HUES48 (cell line): ENCODE data around the gene COA5.

Experiments used
- H3K27ac ChIP-seq: one replicate; pipeline ENCODE4 v1.7.0; 2013; ENCODE audit warnings: low read depth, low read length, inconsistent platforms
- H3K27me3 ChIP-seq: 2 replicates; pipeline ENCODE4 v1.6.1; 2013; ENCODE audit warnings: mild to moderate bottlenecking, low read length; ENCODE audit not compliant: control insufficient read depth, insufficient read depth
- H3K36me3 ChIP-seq: 2 replicates; pipeline ENCODE4 v1.6.1; 2013; ENCODE audit warnings: low read length; ENCODE audit not compliant: control insufficient read depth, insufficient read depth
- H3K4me1 ChIP-seq: 2 replicates; pipeline ENCODE4 v1.6.1; 2013; ENCODE audit warnings: mild to moderate bottlenecking, low read length; ENCODE audit not compliant: control insufficient read depth, insufficient read depth
- H3K4me3 ChIP-seq: 2 replicates; pipeline ENCODE4 v1.5.1; 2013; ENCODE audit warnings: mild to moderate bottlenecking, low read depth, low read length
- H3K9ac ChIP-seq: 2 replicates; pipeline ENCODE4 v1.6.1; 2013; ENCODE audit warnings: mild to moderate bottlenecking, low read depth, low read length, moderate library complexity
- H3K9me3 ChIP-seq: 2 replicates; pipeline ENCODE4 v1.6.1; 2013; ENCODE audit warnings: low read length; ENCODE audit not compliant: control insufficient read depth, insufficient read depth

The COA5 gene

DNA sequence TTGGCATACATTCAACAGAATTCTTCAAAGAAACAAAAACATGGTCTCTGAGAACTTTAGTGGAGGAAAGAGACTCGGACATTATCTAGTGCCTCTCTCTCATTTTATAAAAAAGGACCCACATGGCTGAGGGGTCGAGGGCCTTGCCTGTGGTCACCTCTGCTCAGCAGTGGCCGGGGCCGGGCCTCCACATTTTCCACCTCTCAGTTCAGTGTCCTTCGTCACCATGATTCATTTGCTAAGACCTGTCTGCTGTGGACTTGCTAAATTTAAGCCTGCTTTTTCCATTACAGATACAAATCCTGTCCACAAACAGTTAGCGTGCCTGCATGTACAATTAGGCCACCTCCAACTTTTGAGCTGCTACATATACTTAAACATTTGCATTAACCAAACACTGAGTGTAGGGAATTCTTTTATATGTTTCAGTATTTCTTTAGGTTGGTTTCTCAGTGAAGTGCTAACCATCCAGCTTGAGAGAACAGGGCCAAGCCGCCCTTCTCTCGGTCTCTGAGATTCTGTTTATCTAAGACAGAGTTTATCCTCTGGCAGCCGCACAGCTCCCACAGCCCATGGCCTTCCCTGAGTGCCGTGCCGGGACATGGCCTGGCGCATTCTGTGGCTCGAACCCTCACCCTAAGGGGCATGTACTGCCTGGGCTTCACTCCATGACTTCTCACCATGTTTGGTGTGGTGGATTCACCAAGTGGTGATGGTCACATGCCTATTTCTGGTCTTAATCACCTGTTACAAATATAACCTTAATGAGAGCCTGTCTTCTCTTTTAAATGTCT, 46.2 kb downstream of the COA5 start:
- H3K9ac ChIP-seq = no peak overlapping the region
- H3K27ac ChIP-seq = no peak overlapping the region
- H3K27me3 ChIP-seq = no peaks in the 10 kb centered on the region
- H3K36me3 ChIP-seq = peaks cover 63% of the 10 kb centered on the region
- H3K9me3 ChIP-seq = no peaks in the 10 kb centered on the region
- no peaks in the 10 kb centered on the region for H3K4me1 ChIP-seq
- H3K4me3 ChIP-seq = no peak overlapping the region

DNA sequence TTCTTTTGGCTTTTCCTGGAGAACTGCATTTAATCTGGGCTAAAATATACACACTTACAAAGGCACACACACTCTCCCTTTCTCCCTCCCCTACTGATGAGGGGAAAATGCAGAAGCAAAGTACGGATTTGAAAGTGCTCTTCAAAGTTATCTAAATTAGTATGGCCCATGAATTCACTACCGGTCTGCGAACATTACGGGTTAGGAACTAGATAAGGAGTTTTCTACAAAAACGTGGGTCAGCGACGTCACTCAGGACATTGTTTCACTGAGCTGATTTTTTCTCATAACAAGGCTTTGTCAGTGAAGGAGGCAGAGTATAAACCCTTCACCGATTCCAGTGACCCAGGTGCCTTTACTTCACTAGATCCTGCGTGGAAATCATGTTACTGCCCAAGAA, 47.3 kb downstream of the COA5 start:
- Histone ChIP-seq H3K36me3 (peaks cover 61% of the 10 kb centered on the region), H3K4me1 (no peaks in the 10 kb centered on the region), H3K9ac (no peak overlapping the region), H3K27me3 (no peaks in the 10 kb centered on the region), H3K27ac (no peak overlapping the region), H3K4me3 (no peak overlapping the region), H3K9me3 (no peaks in the 10 kb centered on the region)

DNA sequence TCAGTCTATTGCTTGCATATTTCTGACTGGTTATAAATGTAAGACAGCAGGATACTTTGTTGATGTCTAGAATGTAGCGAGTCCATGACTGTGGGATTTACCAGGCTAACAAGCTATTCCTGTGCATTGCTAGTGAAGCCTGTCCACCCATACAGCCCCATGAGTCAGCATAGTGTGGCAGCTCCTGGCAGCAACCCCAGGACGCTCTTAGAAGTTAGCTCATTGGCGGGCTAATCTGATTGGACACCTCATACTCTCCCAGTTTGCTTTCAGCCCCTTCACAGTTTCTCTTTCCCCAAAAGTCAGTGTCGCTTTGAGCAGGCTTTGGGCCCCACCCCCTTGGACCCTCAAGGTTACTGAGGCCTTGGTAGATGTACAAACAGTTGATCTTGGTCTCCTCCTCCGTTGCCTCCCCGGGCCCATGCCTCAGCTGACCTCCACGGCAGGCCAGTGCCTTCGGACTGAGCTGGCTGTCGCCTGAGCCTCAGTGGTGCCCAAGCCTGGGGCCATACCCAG, 48.0 kb downstream of the COA5 start:
- no peaks in the 10 kb centered on the region for H3K27me3 ChIP-seq
- no peak overlapping the region for H3K9ac ChIP-seq
- no peak overlapping the region for H3K27ac ChIP-seq
- peaks cover 63% of the 10 kb centered on the region for H3K36me3 ChIP-seq
- no peaks in the 10 kb centered on the region for H3K9me3 ChIP-seq
- H3K4me3 ChIP-seq = no peak overlapping the region
- H3K4me1 ChIP-seq = no peaks in the 10 kb centered on the region

DNA sequence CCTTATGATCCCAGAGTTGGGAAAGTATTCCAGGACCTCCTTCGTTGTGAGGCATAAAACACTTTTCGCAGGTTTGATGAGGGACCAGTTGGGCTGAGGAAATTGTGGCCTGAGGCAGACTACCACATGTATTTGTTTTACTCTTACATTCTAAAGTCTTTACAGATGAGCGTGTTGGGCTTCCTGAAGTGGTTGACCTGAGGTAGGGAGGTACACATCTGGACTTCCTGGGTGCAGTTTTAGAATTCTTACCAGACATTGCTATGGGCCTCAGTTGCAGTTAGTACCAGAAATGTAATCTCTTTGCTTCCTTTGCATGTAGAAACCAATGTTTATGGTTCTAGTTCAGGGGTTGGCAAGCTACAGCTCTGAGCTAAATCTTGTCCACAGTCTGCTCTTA, 48.7 kb downstream of the COA5 start:
- no peak overlapping the region for H3K4me3 ChIP-seq
- no peaks in the 10 kb centered on the region for H3K9me3 ChIP-seq
- H3K27ac ChIP-seq = no peak overlapping the region
- H3K4me1 ChIP-seq = no peaks in the 10 kb centered on the region
- no peaks in the 10 kb centered on the region for H3K27me3 ChIP-seq
- H3K36me3 ChIP-seq = peaks cover 63% of the 10 kb centered on the region
- H3K9ac ChIP-seq = no peak overlapping the region

DNA sequence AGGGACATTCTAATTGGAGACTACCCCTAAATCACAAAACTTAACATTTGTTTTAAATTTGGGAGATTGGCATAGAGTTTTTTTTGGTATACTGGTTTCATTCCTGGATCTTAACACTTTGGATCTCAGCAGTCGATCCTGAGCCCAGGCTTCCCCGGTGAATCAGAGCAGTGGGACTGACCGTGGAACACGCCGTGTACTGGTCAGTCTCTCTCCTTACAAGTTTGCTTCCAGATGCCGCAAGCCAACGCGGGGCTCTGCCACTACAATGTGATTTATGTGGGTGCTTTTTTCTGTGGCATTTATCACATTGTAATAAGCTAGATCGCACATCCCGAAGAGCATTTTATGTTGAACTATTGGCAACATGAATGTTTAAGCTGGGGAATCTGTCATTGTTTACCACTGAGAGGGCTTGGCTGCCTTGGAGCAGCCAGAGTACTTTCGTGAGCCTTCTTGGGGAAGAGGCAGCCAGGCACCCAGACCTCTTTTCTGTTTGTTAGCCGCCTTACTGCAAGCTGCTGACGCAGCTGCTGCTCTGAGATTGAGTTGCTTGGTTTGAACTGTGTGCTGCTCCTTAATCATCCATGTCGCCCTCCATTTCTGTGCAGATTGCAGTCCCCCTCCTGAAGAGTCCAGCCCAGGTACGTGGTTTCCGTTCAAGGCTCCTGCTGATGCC, 49.3 kb downstream of the COA5 start:
- no peaks in the 10 kb centered on the region for H3K27me3 ChIP-seq
- H3K4me1 ChIP-seq = no peaks in the 10 kb centered on the region
- H3K9me3 ChIP-seq = no peaks in the 10 kb centered on the region
- H3K27ac ChIP-seq = no peak overlapping the region
- no peak overlapping the region for H3K4me3 ChIP-seq
- H3K36me3 ChIP-seq = peaks cover 63% of the 10 kb centered on the region
- H3K9ac ChIP-seq = no peak overlapping the region

DNA sequence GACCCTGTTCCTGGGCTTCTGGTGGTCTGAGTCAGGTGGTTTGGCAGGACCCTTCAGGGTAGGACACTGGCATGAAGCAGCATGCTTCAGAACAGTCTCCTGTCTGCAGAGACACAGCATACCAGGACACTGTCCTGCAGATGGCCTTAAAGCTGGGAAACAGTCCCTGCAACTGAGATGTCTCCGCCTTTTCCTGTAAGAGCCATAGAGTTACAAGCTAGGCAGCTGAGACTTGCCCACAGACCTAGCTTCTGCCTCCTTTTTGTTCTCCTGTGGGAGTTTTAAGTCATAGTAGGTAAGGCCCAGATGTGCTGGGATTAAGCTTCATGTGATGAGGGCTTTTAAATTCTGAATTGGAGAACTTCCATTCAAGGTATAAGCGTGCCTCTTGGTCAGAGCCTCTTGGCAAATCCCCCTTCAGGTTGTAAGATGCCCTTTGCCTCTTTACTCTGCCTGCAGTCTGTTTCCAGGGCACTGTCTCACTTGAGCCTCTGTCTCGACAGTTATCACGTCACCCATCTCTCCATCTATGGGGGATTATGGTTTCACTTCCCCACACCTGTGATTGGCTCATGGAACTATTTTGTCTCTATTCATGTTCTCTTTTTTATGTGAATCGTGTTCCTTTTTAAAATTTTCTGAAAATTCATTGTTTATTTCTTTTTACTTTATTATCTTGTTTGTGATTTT, 51.8 kb downstream of the COA5 start:
- peaks cover 71% of the 10 kb centered on the region for H3K36me3 ChIP-seq
- H3K27me3 ChIP-seq = no peaks in the 10 kb centered on the region
- no peaks in the 10 kb centered on the region for H3K9me3 ChIP-seq
- H3K4me3 ChIP-seq = no peak overlapping the region
- H3K9ac ChIP-seq = no peak overlapping the region; the same call in 1 of the 2 replicates
- H3K27ac ChIP-seq = no peak overlapping the region
- no peaks in the 10 kb centered on the region for H3K4me1 ChIP-seq

DNA sequence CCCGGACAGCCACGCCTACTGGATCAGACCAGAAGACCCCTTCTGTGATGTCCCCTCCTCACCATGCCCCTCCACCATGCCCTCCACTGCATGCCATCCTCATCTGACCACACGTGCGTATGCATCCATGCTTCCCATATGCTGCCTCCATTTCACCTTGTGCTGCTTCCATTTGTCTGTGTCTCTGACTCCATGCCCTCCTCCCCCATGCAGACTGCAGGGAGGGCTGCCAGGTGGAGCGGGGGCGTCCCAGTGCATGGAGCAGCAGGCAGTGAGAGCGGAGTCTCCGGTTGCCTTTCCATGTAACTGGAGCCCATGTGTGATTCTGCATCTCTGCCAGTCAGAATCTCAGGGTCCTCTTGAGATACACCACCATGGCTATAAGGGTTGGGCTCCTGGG, 52.6 kb downstream of the COA5 start:
- Histone ChIP-seq H3K4me1 (no peaks in the 10 kb centered on the region), H3K9ac (no peak overlapping the region), H3K27me3 (no peaks in the 10 kb centered on the region), H3K4me3 (no peak overlapping the region), H3K27ac (no peak overlapping the region), H3K9me3 (no peaks in the 10 kb centered on the region), H3K36me3 (peaks cover 71% of the 10 kb centered on the region)

DNA sequence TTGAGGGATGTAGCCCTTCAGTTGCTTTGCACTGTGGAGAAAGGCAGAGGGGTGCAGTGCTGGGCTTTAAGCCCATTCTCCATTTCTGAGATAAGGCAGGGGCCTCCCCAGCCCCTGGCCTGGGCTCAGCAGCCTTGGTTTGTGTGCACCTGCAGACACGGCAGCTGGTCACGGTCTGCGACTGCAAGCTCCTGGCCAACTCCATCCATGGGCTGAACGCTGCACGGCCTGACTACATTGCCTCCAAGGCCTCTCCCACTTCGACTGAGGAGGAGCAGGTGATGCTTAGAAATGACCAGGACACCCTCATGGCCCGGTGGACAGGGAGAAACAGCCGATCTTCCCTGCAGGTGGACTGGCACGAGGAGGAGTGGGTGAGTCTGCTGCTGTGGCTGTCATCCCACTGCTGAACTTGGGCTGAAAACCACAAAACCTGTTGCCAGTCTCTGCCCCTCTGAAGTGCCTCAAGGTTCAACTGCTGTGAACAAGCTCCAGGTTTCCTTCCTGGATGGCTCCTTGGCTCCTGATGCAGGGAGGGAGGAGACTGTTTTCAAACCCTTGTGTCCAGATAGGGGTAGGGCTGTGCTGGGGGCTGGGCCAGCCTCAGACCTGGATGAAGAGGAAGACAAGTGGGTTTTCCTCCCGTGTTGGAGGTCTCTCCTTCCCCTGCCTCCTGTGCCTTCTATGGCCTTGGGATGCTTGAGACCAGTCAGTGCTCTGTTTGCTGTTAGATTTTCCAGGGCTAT, 54.0 kb downstream of the COA5 start:
- Histone ChIP-seq H3K36me3 (peaks cover 68% of the 10 kb centered on the region), H3K27me3 (no peaks in the 10 kb centered on the region), H3K9me3 (no peaks in the 10 kb centered on the region), H3K4me1 (no peaks in the 10 kb centered on the region), H3K9ac (no peak overlapping the region), H3K27ac (no peak overlapping the region), H3K4me3 (no peak overlapping the region)

DNA sequence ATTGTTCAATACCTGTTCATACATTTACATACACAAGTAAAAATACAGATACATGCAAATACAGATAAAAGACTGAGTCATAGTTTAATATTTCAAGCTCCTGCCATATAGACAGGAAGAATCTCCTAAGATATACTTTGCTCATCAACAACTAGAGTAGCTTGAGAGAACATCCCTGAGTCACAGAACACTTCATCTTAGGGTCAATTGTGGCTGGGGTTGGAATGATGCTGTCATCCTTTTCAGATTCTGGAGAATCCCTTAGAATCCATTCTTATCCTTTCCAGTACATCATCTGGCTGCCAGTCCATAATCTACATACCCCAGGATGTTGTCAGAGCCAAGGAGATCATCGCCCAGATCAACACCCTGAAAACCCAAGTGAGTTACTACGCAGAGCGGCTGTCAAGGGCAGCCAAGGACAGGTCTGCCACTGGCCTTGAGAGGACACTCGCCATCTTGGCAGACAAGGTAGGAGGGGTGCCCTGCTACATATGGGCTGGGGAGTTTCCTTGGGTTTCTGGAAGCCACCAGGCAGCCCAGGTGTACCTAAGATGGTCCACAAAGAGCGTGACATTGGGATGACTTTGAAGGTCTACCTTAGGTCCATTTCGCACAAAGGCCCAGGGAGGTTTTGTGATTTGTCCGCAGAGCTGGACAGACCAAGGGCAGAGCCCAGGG, 55.7 kb downstream of the COA5 start:
- H3K27ac ChIP-seq = no peak overlapping the region
- no peaks in the 10 kb centered on the region for H3K4me1 ChIP-seq
- H3K9ac ChIP-seq = no peak overlapping the region
- peaks cover 58% of the 10 kb centered on the region for H3K36me3 ChIP-seq
- H3K27me3 ChIP-seq = no peaks in the 10 kb centered on the region
- no peaks in the 10 kb centered on the region for H3K9me3 ChIP-seq
- no peak overlapping the region for H3K4me3 ChIP-seq

DNA sequence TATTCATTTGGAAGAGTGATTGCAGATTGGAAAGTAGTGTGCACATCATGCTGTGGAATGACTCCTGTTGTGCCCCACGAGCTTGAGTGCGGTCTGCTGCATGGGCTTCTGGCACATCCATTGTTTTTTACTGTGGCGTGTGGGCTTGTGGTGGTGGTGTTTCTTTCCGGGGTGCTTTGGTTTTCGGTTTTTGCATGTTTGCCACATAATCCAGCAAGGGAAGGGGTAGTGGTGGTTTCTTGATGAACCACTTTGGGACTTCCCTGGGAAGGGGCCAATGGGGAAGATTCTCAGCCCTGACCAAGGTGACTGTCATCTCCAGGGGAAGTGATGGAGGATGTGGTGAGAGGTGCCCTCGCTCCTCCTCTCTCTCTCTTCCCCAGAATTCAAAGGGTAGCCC, 57.0 kb downstream of the COA5 start:
- Histone ChIP-seq H3K36me3 (peaks cover 63% of the 10 kb centered on the region), H3K4me3 (no peak overlapping the region), H3K9ac (no peak overlapping the region), H3K27ac (no peak overlapping the region), H3K9me3 (no peaks in the 10 kb centered on the region), H3K4me1 (no peaks in the 10 kb centered on the region), H3K27me3 (no peaks in the 10 kb centered on the region)
